NAMALWA (cell line): ENCODE results near the gene MAPK8IP3.

Experiments used
- DNase-seq: peaks from one replicate; pipeline ENCODE4 v3.0.0-alpha.2; 2015; ENCODE audit warnings: low spot score

Gene MAPK8IP3

GRCh38 chr16:1774448-1774780, 68.4 kb downstream of the MAPK8IP3 start:
- no peak for DNase-seq

- DNase-seq = no peak
These were observed 69.2 kb downstream of the MAPK8IP3 start for GRCh38 chr16:1775006-1775845.

DNA sequence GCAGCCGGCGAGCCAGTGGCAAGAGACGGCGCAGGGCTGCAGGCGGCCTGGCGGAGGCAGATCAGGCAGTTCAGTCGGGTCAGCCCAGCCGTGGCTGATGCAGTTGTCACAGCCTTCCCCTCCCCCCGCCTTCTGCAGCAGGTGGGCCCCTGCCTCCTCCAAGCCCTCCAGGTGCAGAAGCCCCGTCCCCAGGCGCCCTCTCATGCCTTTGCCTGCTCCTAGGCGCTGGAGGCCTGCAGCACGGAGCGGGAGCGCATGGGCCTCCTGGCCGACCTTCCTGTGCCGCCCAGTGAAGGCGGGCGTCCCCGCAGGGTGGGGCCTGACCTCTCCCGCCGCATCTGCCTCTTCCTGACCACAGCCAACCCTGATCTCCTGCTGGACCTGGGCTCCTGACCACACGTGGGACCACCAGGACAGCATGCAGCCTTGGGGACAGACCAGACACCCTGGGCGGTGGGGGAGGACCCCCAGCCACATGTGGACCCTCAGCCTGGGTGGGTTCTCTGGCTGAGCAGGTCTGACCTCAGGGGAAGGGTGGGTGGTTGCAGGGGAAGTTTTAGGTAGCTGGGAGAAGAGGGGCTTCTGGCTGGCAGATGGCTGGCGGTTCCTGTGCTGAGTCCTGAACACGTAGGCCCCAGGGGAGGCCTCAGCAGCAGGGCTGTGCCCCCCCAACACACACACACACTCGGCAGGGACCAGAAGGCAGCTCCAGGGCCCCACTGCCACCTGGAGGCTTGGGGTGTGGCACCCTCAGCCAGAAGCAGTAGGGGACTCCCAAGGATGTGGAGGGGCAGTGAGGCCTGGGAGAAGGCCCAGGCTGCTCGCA, 70.1 kb downstream of the MAPK8IP3 start:
- DNase-seq = peak; percentile 28

DNA sequence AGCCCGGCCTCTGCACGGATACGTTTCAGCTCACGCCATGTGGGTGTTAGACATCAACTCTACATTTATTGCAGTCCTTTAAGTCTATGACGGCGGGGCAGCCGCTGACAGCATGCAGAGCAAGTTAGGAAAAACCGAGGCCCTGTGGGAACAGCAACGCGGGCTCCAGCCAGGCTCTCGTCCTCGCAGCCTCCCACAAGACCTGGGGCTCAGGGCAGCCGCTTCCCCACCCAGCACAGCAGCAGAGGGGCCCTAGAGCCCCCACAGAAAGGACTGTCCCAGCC, 70.6 kb downstream of the MAPK8IP3 start:
- DNase-seq = no peak

- DNase-seq = no peak
These were observed 71.0 kb downstream of the MAPK8IP3 start for GRCh38 chr16:1776991-1777374.

GRCh38 chr16:1777375-1778199, 71.6 kb downstream of the MAPK8IP3 start:
- no peak for DNase-seq

DNA sequence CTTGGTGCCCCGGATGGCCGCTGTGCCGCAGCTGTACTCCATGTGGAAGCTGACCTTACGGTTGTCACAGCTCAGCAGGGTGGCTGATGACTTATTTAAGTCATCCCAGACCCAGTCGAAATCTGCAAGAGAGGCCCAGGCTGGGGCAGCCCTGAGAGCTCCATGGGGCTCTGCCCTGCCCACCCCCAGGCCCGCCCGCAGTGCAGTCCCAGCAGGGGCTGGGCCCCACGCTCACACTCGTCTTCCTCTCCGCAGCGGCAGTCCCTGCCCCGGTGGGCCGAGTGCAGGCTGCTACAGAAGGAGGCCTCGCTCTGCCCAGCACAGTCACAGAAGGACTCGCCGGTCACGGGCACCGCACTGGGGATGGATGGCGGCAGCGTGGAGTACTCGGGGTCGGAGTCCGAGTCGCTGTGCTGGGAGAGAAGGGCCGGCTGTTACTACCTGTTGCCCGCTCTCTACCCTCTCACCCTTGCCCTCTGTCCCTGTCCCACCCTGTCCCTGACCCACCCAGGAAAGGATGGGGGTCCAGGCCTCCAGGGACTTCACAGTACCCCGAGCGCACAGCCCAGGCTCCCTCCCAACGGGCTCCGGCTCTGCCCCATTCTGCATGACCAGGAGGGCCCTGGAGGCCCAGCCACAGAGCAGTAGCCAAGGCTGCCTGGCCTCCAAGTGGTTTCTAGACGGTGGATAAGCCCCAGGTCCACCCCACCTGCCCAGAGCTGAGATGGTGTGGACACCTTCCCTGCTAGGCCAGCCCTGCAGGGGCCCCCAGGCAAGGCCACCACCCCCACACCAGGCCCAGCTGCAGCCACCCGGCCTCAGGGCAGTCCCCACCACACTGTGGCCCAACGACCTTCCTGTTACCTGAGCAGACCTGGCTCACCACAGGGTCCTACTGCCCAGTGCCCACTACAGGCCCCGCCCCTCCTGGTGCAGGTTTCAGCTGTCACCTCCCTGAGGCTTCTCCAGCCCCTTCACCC, 72.5 kb downstream of the MAPK8IP3 start:
- DNase-seq = no peak

DNA sequence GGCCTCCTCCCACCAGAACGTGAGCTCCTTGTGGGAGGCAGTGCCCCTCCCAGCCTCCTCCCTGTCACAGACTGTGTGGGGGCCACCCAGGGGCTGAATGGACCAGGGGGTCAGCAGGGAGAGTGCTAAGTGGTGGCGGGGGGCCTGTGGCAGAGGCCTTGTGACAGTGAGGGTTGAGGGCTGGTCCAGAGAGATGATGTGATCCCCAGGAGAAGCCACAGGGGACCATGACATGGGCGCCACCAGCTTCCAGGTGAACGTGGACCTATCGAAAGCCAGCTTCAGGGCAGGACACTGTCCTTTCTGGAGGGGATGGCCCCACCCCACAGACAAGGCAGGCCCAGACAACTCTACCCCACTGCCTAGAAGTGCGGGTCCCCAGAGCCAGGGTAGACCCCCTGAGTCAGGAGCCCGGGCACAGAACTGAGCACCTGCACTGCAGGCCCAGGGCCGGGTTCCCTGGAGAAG, 73.3 kb downstream of the MAPK8IP3 start:
- no peak for DNase-seq

GRCh38 chr16:1779741-1780676, 74.0 kb downstream of the MAPK8IP3 start:
- no peak for DNase-seq

DNA sequence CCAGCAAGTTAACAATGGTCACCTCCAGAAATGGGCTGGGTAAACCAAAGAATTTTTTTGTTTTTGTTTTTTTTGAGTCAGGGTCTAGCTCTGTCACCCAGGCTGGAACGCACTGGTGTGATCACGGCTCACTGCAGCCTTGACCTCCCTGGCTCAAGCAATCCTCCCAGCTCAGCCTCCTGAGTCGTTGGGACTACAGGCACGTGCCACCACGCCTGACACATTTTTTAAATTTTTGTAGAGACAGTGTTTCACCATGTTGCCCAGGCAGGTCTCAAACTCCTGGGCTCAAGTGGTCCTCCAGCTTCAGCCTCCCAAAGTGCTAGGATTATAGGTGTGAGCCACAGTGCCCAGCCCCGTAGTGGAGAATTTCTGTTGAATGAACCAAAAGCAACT, 74.7 kb downstream of the MAPK8IP3 start:
- no peak for DNase-seq

- DNase-seq = no peak
These were observed 75.3 kb downstream of the MAPK8IP3 start for GRCh38 chr16:1781254-1781653.

- peak; percentile 51 for DNase-seq
These were observed 75.9 kb downstream of the MAPK8IP3 start for GRCh38 chr16:1781758-1782407.

DNA sequence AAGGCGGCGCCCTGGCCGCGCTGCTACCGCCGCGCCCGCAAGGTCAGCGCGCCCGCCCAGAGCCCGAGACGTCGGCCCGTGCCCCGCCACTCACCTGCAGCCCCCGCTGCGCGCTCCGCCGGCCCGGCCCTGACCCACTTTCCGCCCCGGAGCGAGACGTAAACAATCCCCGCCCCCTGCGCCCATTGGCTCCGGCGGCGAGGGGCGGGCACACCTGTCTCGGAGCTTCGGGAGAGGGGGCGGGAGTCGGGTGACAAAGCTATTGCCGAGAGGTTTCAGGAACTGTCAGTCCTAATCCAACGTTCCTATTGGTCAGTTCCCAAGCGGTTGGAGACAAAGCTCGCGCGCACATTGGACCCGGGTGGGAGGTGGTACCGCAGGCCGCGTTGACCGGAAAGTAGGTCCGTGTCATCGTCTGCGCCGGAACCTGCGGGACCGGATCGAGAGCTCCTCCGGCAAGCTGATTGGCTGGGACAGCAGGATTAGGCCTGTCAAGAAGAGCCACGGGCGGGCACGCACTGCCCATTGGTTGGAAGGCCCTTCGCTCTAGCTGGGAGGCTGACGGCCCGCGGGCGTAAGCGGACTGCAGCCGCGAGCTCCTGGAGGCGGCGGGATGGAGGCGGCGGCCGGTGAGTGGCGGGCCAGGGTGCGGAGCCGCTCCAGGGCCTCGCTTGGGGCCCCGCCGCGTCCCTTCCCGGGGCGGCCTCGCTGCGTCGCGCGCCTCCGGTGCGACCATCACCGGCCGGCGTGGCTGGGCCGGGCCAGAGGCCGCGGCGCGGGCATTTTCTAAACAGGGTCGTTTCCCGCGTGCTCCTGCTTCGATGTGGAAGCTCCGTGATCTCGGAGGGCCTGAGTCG, 76.6 kb downstream of the MAPK8IP3 start, which contains the start of the genes NUBP2 and SPSB3:
TSS of gene NUBP2 (plus strand) at position 553 of the 857 bp plus-strand sequence. CDS start at position 614, 61 bp downstream.
TSS of gene SPSB3 (minus strand) at position 164 of the 857 bp plus-strand sequence. CDS start 1,088 bp downstream, outside the sequence.
- DNase-seq = peak; percentile 100

- no peak for DNase-seq
These were observed 79.2 kb downstream of the MAPK8IP3 start for GRCh38 chr16:1784977-1785845.

GRCh38 chr16:1785846-1786170, 79.8 kb downstream of the MAPK8IP3 start:
- DNase-seq = no peak

GRCh38 chr16:1786242-1787055, 80.5 kb downstream of the MAPK8IP3 start:
- no peak for DNase-seq

GRCh38 chr16:1787056-1787321, 81.0 kb downstream of the MAPK8IP3 start:
- no peak for DNase-seq
